ENCODE data around the gene DDX49.

DNA sequence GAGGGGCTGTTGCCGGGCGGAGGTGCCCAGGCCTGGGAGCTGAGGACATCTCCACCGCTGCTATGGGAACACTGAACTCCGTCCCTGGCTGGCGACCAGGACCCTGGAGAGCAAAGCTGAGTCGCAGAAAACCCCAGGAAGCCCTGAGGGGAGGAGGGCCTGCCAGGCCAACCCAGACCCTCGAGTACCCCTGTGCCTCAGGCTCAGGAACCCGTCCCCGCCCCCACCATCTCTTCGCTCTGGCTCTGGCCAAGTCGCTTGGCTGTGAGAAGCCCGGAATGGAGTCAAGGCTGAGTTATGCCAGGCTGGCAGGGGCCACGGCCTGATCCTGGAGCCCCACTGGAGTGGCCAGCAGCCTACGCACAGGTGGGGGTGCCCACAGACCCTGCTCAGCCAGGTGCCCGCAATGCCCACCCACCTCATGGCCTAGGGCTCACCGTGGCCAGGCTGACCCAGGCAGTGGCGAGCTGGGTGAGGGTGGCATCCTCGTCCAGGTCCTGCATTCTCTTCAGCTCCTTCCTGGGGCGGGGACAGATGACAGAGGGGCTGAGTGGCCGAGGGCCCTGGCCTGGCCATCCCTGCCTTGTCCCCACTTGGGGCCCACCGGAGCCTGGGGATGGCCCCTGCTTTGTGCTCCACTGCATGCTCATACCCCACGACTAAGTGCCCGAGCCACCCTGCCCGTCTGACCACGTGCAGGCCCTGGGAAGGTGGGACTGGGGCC, 15.0 kb upstream of the DDX49 start:
- TF ChIP-seq POLR2A (IDR thresholded peaks at IDR 0.05; ENCODE audit: low read length) (no peak), GATA1 (IDR thresholded peaks at IDR 0.05; ENCODE audit: low read depth, low read length) (no peak)

Measured in erythroblast (primary cell).